Fibroblast of lung (primary cell): Measurements from ENCODE around the gene NKAIN2. TPM values are rescaled to one million over a fixed set of nuclear protein-coding genes. Genes with fewer than 3 reads are reported as not detected.

Experiments used
- DNase-seq, 2 donors: peaks; one replicate each; pipeline versions ENCODE4 v3.0.0 to v3.0.0-alpha.2; 2010; ENCODE audit warnings: low read depth in 2 of 2
- H2AFZ ChIP-seq: 2 replicates; pipeline ENCODE4 v1.5.1; 2012; ENCODE audit warnings: low read length, control low read depth, inconsistent platforms
- H3K27ac ChIP-seq: 2 replicates; pipeline ENCODE4 v1.5.1; 2011; ENCODE audit warnings: low read length, control low read depth; ENCODE audit not compliant: insufficient read depth
- H3K27me3 ChIP-seq: 2 replicates; pipeline ENCODE4 v1.5.1; 2011; ENCODE audit warnings: mild to moderate bottlenecking, low read length; ENCODE audit not compliant: control insufficient read depth, insufficient read depth
- H3K36me3 ChIP-seq: 2 replicates; pipeline ENCODE4 v1.5.1; 2011; ENCODE audit warnings: low read length; ENCODE audit not compliant: control insufficient read depth, insufficient read depth
- H3K4me1 ChIP-seq: 2 replicates; pipeline ENCODE4 v1.5.1; 2011; ENCODE audit warnings: low read length; ENCODE audit not compliant: control insufficient read depth, insufficient read depth; ENCODE audit errors: extremely low read depth
- H3K4me2 ChIP-seq: 2 replicates; pipeline ENCODE4 v1.5.1; 2011; ENCODE audit warnings: low read length, control low read depth; ENCODE audit not compliant: insufficient read depth; ENCODE audit errors: extremely low read depth
- H3K4me3 ChIP-seq, 4 experiments: fragments of 200-600 bp in 1 of 4; sonication (generic) in 1 of 4; replicated peaks in 1 of 4; 2 replicates each; pipeline ENCODE4 v1.5.1; 2011 to 2016; ENCODE audit warnings: low read length in 4 of 4, low read depth in 3 of 4, mild to moderate bottlenecking in 3 of 4, control low read depth in 2 of 4, inconsistent platforms in 1 of 4, mixed read lengths in 1 of 4; ENCODE audit not compliant: insufficient read depth in 1 of 4; ENCODE audit errors: control extremely low read depth in 1 of 4
- H3K79me2 ChIP-seq: 2 replicates; pipeline ENCODE4 v1.5.1; 2012; ENCODE audit warnings: mild to moderate bottlenecking, low read length, inconsistent platforms; ENCODE audit not compliant: control insufficient read depth, insufficient read depth
- H3K9ac ChIP-seq: 2 replicates; pipeline ENCODE4 v1.5.1; 2011; ENCODE audit warnings: mild to moderate bottlenecking, low read length, control low read depth; ENCODE audit not compliant: insufficient read depth
- H3K9me3 ChIP-seq: 2 replicates; pipeline ENCODE4 v1.5.1; 2012; ENCODE audit warnings: low read depth, low read length; ENCODE audit not compliant: control insufficient read depth, insufficient read depth
- H4K20me1 ChIP-seq: 2 replicates; pipeline ENCODE4 v1.5.1; 2011; ENCODE audit warnings: low read length; ENCODE audit not compliant: control insufficient read depth, insufficient read depth; ENCODE audit errors: extremely low read depth
- CTCF ChIP-seq, 2 donors: IDR thresholded peaks in 1 of 2; conservative IDR thresholded peaks in 1 of 2; 1 replicate in 1 of 2; 2 replicates in 1 of 2; pipeline ENCODE4 v1.5.1; 2011 to 2012; ENCODE audit warnings: low read length in 2 of 2, control low read depth in 1 of 2, inconsistent platforms in 1 of 2, low read depth in 1 of 2, mild to moderate bottlenecking in 1 of 2
- EZH2 ChIP-seq: IDR thresholded peaks from 2 replicates; pipeline ENCODE4 v1.5.1; 2012; ENCODE audit warnings: low read length, control low read depth, mild to moderate bottlenecking; ENCODE audit errors: missing control alignments
- polyA plus RNA-seq, 2 donors: library from polyadenylated mRNA; depleted of rRNA in 1 of 2; stranded (reverse) in 1 of 2; unstranded in 1 of 2; fragments of >200 nt; gene quantifications; 2 replicates each; pipeline ENCODE4 v1.2.1, GENCODE V29; 2011 to 2012; ENCODE audit warnings: missing spikeins in 1 of 2
- total RNA-seq: library from RNA; depleted of rRNA; stranded (reverse); fragments of >200 nt; gene quantifications from 2 replicates; pipeline ENCODE4 v1.2.1, GENCODE V29; 2014

The NKAIN2 gene
- total and polyA plus RNA-seq, 2 donors (not counting 1 experiment from before 2014, with no cell fraction given), result not detected

- TF ChIP-seq EZH2, result no peak
- TF ChIP-seq CTCF (conservative IDR thresholded peaks at IDR 0.05 in 1 of 2, IDR thresholded peaks at IDR 0.05 in 1 of 2; ENCODE audit: low read depth in 1 of 2, low read length in 2 of 2), result no peak
- H4K20me1 ChIP-seq, result no peaks in the 10 kb centered on the region
- DNase-seq, result no peak
Observed at GRCh38 chr6:124324237-124324636, 520.6 kb downstream of the NKAIN2 start.

GRCh38 chr6:124330197-124330596, 526.5 kb downstream of the NKAIN2 start:
- H3K9ac ChIP-seq, result no peak overlapping the region
- no peak overlapping the region for H2AFZ ChIP-seq
- no peaks in the 10 kb centered on the region for H3K9me3 ChIP-seq
- H3K4me3 ChIP-seq, result no peak overlapping the region
- H3K27ac ChIP-seq, result no peak overlapping the region
- no peak for TF ChIP-seq CTCF (conservative IDR thresholded peaks at IDR 0.05 in 1 of 2, IDR thresholded peaks at IDR 0.05 in 1 of 2; ENCODE audit: low read depth in 1 of 2, low read length in 2 of 2)
- TF ChIP-seq EZH2, result no peak
- no peaks in the 10 kb centered on the region for H3K4me1 ChIP-seq
- no peaks in the 10 kb centered on the region for H3K79me2 ChIP-seq
- no peaks in the 10 kb centered on the region for H3K36me3 ChIP-seq
- no peak overlapping the region for H3K4me2 ChIP-seq
- H3K27me3 ChIP-seq, result no peaks in the 10 kb centered on the region
- no peak for DNase-seq
- no peaks in the 10 kb centered on the region for H4K20me1 ChIP-seq

More at GRCh38 chr6:124324237-124324636, 520.6 kb downstream of the NKAIN2 start:
- Histone ChIP-seq H3K36me3 (no peaks in the 10 kb centered on the region), H3K27ac (no peak overlapping the region), H3K9me3 (no peaks in the 10 kb centered on the region), H3K4me1 (no peaks in the 10 kb centered on the region), H3K4me3 (no peak overlapping the region), H3K79me2 (no peaks in the 10 kb centered on the region), H2AFZ (no peak overlapping the region), H3K27me3 (no peaks in the 10 kb centered on the region), H3K4me2 (no peak overlapping the region), H3K9ac (no peak overlapping the region)

- no peaks in the 10 kb centered on the region for H3K79me2 ChIP-seq
- no peaks in the 10 kb centered on the region for H4K20me1 ChIP-seq
- no peak overlapping the region for H3K9ac ChIP-seq
- H3K9me3 ChIP-seq, result no peaks in the 10 kb centered on the region
- H3K36me3 ChIP-seq, result no peaks in the 10 kb centered on the region
- no peaks in the 10 kb centered on the region for H3K4me1 ChIP-seq
- no peak overlapping the region for H3K27ac ChIP-seq
- H2AFZ ChIP-seq, result no peak overlapping the region
- H3K4me3 ChIP-seq, result no peak overlapping the region
- TF ChIP-seq EZH2 (no peak), CTCF (conservative IDR thresholded peaks at IDR 0.05 in 1 of 2, IDR thresholded peaks at IDR 0.05 in 1 of 2; ENCODE audit: low read depth in 1 of 2, low read length in 2 of 2) (no peak)
- H3K27me3 ChIP-seq, result no peaks in the 10 kb centered on the region
- DNase-seq, result no peak
- no peak overlapping the region for H3K4me2 ChIP-seq
Observed at GRCh38 chr6:124334359-124334758, 530.7 kb downstream of the NKAIN2 start.
